ENCODE data around the gene ACTBL2. TPM values are rescaled to one million over a fixed set of nuclear protein-coding genes. Genes with fewer than 3 reads are reported as not detected.

ACTBL2 gene
- total RNA-seq, 1 experiment from 2014 or later: not detected

DNA sequence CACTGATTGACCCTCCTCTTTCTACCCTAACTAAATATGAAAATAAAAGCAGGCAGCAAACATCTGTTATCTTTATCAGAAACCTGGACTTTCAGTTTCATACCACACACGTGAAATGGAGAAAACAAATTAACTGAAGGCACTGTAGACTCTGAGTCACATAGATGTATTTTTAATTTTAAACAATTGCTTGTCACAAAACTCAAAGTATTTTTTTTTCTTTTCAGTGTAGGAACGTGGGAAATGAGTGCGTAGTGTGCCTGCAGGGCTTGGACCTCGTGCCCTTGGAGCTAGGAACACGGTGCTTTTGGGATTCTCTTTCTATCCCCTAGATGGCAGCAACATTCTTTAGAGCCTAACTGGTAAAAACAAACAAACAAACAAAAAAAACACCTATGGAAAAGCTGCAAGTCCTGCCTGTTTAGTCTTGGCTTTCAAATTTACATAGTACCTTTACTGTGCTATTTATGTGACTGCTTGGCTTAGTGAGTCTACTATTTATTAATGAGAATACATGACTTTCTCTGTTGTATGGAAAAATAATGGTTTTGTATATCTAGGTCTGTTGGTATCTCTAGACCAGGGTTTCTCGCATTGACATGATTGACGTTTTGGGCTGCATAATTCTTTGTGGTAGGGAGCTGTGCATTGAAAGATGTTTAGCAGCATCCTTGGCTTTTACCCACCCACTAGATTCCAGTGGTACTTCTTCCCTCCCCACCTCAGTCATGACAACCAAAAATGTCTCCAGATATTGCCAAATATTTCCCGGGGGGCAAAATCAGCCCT lies 16.8 kb upstream of the ACTBL2 start:
- Histone ChIP-seq H4K20me1 (ENCODE audit: insufficient read depth, low read depth, low read length) (no peaks in the 10 kb centered on the region), H3K9me2 (replicated peaks; ENCODE audit: insufficient read depth, low read length) (no peaks in the 10 kb centered on the region), H3K9me3 (ENCODE audit: low read length) (no peaks in the 10 kb centered on the region), H3K4me3 (ENCODE audit: low read length) (no peak overlapping the region), H3K9ac (ENCODE audit: low read length) (no peak overlapping the region), H3K27ac (ENCODE audit: low read length) (no peak overlapping the region), H3K27me3 (ENCODE audit: low read length) (0 out of 2 replicates have a peak, but pooled peaks cover 2% of the 10 kb centered on the region), H3K4me1 (ENCODE audit: low read length) (no peaks in the 10 kb centered on the region), H3K79me2 (ENCODE audit: low read length) (no peaks in the 10 kb centered on the region), H3K36me3 (ENCODE audit: insufficient read depth, low read length) (no peaks in the 10 kb centered on the region), H3K4me2 (ENCODE audit: low read depth, low read length, poor library complexity, severe bottlenecking) (peak overlapping the region; percentile 46), H2AFZ (ENCODE audit: low read length) (0 out of 2 replicates have a peak overlapping the region, but pooled peaks have one; percentile 48)
- DNase-seq: peak; percentile 49

- H3K4me3 ChIP-seq (ENCODE audit: low read length): no peak overlapping the region
- H3K4me2 ChIP-seq (ENCODE audit: low read depth, low read length, poor library complexity, severe bottlenecking): no peak overlapping the region
- 0 out of 2 replicates have a peak, but pooled peaks cover 2% of the 10 kb centered on the region for H3K27me3 ChIP-seq (ENCODE audit: low read length)
- H3K4me1 ChIP-seq (ENCODE audit: low read length): no peaks in the 10 kb centered on the region
- H2AFZ ChIP-seq (ENCODE audit: low read length): no peak overlapping the region
- no peak overlapping the region for H3K9ac ChIP-seq (ENCODE audit: low read length)
- H3K9me2 ChIP-seq (replicated peaks; ENCODE audit: insufficient read depth, low read length): no peaks in the 10 kb centered on the region
- no peaks in the 10 kb centered on the region for H3K9me3 ChIP-seq (ENCODE audit: low read length)
- no peaks in the 10 kb centered on the region for H3K79me2 ChIP-seq (ENCODE audit: low read length)
- H3K36me3 ChIP-seq (ENCODE audit: insufficient read depth, low read length): no peaks in the 10 kb centered on the region
- DNase-seq: no peak
- H3K27ac ChIP-seq (ENCODE audit: low read length): no peak overlapping the region
- no peaks in the 10 kb centered on the region for H4K20me1 ChIP-seq (ENCODE audit: insufficient read depth, low read depth, low read length)
Measured at GRCh38 chr5:57497733-57498132, 15.1 kb upstream of the ACTBL2 start.

DNA sequence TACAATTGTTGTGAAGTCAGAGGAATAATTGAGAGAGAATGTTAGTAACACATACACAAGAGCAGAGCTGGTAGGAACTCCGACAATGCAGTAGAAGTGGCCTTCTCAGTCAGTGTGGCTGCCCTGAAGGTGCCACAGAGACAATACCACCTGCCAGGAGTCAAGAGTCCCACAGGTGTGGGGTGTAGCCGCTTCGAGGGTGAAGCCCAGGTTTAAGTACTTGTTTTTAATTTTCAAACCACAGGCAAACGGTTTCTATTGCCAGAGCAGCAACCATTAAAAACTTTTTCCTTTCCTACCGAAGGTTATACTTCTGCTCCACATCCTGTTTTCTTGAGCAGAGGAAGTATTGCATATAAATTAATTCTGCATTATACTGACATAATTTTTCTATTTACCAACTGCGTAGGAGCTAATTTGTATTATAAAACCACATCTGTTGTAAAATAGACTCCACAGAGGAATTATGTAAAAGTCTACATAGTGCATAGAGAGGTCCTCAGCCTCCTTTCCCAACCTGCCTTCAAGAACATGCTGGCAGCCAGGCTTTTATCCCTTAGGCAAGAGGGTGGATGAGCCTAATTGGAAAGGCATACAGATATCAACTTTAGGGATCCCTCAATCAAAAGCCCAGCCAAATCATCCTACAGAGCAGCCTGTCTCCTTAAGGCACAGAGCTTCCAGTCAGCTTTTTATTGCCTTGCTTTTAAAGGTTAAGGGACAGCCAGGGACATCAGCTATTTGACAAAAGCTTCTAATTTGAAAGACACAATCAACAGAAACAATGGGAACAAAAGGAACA lies 12.9 kb upstream of the ACTBL2 start:
- no peaks in the 10 kb centered on the region for H3K4me1 ChIP-seq (ENCODE audit: low read length)
- H3K9me3 ChIP-seq (ENCODE audit: low read length): no peaks in the 10 kb centered on the region
- no peaks in the 10 kb centered on the region for H3K79me2 ChIP-seq (ENCODE audit: low read length)
- H3K27ac ChIP-seq (ENCODE audit: low read length): no peak overlapping the region
- no peak overlapping the region for H3K4me2 ChIP-seq (ENCODE audit: low read depth, low read length, poor library complexity, severe bottlenecking)
- no peak overlapping the region for H2AFZ ChIP-seq (ENCODE audit: low read length)
- no peaks in the 10 kb centered on the region for H3K36me3 ChIP-seq (ENCODE audit: insufficient read depth, low read length)
- no peak overlapping the region for H3K4me3 ChIP-seq (ENCODE audit: low read length)
- no peak overlapping the region for H3K9ac ChIP-seq (ENCODE audit: low read length)
- no peaks in the 10 kb centered on the region for H3K9me2 ChIP-seq (replicated peaks; ENCODE audit: insufficient read depth, low read length)
- H3K27me3 ChIP-seq (ENCODE audit: low read length): 0 out of 2 replicates have a peak, but pooled peaks cover 2% of the 10 kb centered on the region
- H4K20me1 ChIP-seq (ENCODE audit: insufficient read depth, low read depth, low read length): no peaks in the 10 kb centered on the region
- no peak for DNase-seq

DNA sequence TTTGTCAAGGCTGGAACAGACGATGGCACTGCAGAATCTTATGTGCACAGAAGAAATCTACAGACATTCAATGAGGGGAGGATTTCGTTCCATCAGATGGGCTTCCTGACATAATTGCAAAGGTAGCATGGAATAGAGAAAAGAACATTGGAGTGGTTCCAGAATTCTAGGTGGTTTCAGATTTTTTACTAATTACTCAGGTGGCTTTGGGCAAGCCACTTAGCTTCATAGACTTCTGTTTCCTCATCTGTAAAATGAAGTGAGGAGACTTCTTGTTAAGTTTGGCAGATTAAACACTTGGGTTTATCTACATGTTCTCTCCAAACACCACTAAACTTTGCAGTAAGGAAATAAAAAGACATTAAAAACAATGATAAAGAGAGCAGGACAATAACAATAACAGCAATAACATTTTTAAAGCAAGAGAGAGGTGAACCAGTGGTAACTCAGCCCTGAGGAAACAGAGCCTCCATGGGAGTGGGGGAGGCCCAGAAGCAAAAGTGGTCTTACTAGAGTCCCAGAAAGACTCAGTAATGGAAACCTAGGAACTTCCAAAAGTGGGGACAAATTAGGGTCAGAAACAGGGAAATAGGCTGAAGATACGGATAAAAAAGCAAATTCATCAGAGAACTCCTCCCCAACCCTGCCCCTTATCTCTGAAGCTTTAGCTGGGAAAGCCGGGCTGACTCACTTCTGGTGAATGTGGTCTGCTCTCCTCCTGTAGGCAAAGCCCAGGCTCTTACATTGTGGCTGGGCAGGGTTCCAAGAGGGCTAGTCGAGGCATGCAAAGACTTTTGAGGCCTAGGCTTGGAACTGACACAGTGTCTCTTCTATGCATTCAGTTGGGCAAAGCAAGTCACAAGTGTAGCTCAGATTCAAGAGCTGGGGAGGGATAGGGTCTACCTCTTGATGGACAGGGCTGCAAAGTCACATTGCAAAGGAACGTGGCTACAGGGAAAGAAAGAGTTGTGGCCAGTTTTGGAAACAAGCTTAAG lies 11.8 kb upstream of the ACTBL2 start:
- DNase-seq: no peak
- Histone ChIP-seq H3K27me3 (ENCODE audit: low read length) (0 out of 2 replicates have a peak, but pooled peaks cover 2% of the 10 kb centered on the region), H2AFZ (ENCODE audit: low read length) (no peak overlapping the region), H3K27ac (ENCODE audit: low read length) (no peak overlapping the region), H3K79me2 (ENCODE audit: low read length) (no peaks in the 10 kb centered on the region), H3K9me2 (replicated peaks; ENCODE audit: insufficient read depth, low read length) (no peaks in the 10 kb centered on the region), H3K4me3 (ENCODE audit: low read length) (no peak overlapping the region), H3K9me3 (ENCODE audit: low read length) (no peaks in the 10 kb centered on the region), H3K4me2 (ENCODE audit: low read depth, low read length, poor library complexity, severe bottlenecking) (no peak overlapping the region), H4K20me1 (ENCODE audit: insufficient read depth, low read depth, low read length) (no peaks in the 10 kb centered on the region), H3K4me1 (ENCODE audit: low read length) (no peaks in the 10 kb centered on the region), H3K36me3 (ENCODE audit: insufficient read depth, low read length) (no peaks in the 10 kb centered on the region), H3K9ac (ENCODE audit: low read length) (no peak overlapping the region)

- Histone ChIP-seq H3K27ac (ENCODE audit: low read length) (no peak overlapping the region), H3K9me3 (ENCODE audit: low read length) (no peaks in the 10 kb centered on the region), H3K4me2 (ENCODE audit: low read depth, low read length, poor library complexity, severe bottlenecking) (no peak overlapping the region), H3K79me2 (ENCODE audit: low read length) (no peaks in the 10 kb centered on the region), H4K20me1 (ENCODE audit: insufficient read depth, low read depth, low read length) (no peaks in the 10 kb centered on the region), H3K27me3 (ENCODE audit: low read length) (0 out of 2 replicates have a peak, but pooled peaks cover 2% of the 10 kb centered on the region), H3K36me3 (ENCODE audit: insufficient read depth, low read length) (no peaks in the 10 kb centered on the region), H3K9me2 (replicated peaks; ENCODE audit: insufficient read depth, low read length) (no peaks in the 10 kb centered on the region), H2AFZ (ENCODE audit: low read length) (no peak overlapping the region), H3K9ac (ENCODE audit: low read length) (no peak overlapping the region), H3K4me3 (ENCODE audit: low read length) (no peak overlapping the region), H3K4me1 (ENCODE audit: low read length) (no peaks in the 10 kb centered on the region)
- no peak for DNase-seq
Measured at GRCh38 chr5:57493034-57493433, 10.4 kb upstream of the ACTBL2 start.

- no peaks in the 10 kb centered on the region for H3K9me2 ChIP-seq (replicated peaks; ENCODE audit: insufficient read depth, low read length)
- H3K36me3 ChIP-seq (ENCODE audit: insufficient read depth, low read length): no peaks in the 10 kb centered on the region
- H3K9me3 ChIP-seq (ENCODE audit: low read length): no peaks in the 10 kb centered on the region
- H4K20me1 ChIP-seq (ENCODE audit: insufficient read depth, low read depth, low read length): no peaks in the 10 kb centered on the region
- no peak overlapping the region for H3K4me3 ChIP-seq (ENCODE audit: low read length)
- no peak overlapping the region for H3K4me2 ChIP-seq (ENCODE audit: low read depth, low read length, poor library complexity, severe bottlenecking)
- H3K27me3 ChIP-seq (ENCODE audit: low read length): 0 out of 2 replicates have a peak, but pooled peaks cover 2% of the 10 kb centered on the region
- no peak for DNase-seq
- H3K79me2 ChIP-seq (ENCODE audit: low read length): no peaks in the 10 kb centered on the region
- H3K9ac ChIP-seq (ENCODE audit: low read length): no peak overlapping the region
- no peaks in the 10 kb centered on the region for H3K4me1 ChIP-seq (ENCODE audit: low read length)
- H2AFZ ChIP-seq (ENCODE audit: low read length): no peak overlapping the region
- H3K27ac ChIP-seq (ENCODE audit: low read length): no peak overlapping the region
Measured at GRCh38 chr5:57492632-57493031, 10.0 kb upstream of the ACTBL2 start.

GRCh38 chr5:57491369-57491965 lies 8.9 kb upstream of the ACTBL2 start:
- Histone ChIP-seq H4K20me1 (ENCODE audit: insufficient read depth, low read depth, low read length) (no peaks in the 10 kb centered on the region), H3K9ac (ENCODE audit: low read length) (no peak overlapping the region), H3K4me1 (ENCODE audit: low read length) (no peaks in the 10 kb centered on the region), H3K4me2 (ENCODE audit: low read depth, low read length, poor library complexity, severe bottlenecking) (no peak overlapping the region), H3K9me2 (replicated peaks; ENCODE audit: insufficient read depth, low read length) (no peaks in the 10 kb centered on the region), H3K27ac (ENCODE audit: low read length) (no peak overlapping the region), H3K9me3 (ENCODE audit: low read length) (no peaks in the 10 kb centered on the region), H3K79me2 (ENCODE audit: low read length) (no peaks in the 10 kb centered on the region), H3K4me3 (ENCODE audit: low read length) (no peak overlapping the region), H2AFZ (ENCODE audit: low read length) (no peak overlapping the region), H3K27me3 (ENCODE audit: low read length) (0 out of 2 replicates have a peak, but pooled peaks cover 2% of the 10 kb centered on the region), H3K36me3 (ENCODE audit: insufficient read depth, low read length) (no peaks in the 10 kb centered on the region)
- DNase-seq: no peak
